ENCODE data around the gene PHACTR4.
"Not testable (repeated sequence)": the region's sequence is repeated elsewhere in the genome, so short reads cannot be mapped to it uniquely, and the experiment has no call there.

Gene PHACTR4

GRCh38 chr1:28428012-28428411 is 58.5 kb downstream of the PHACTR4 start:
- CTCF ChIA-PET = interaction anchor here (1.1 kb wide), 1 partner anchor 449 kb away, joined by 3 read pairs; no protein-coding TSS in a partner anchor
- Mint-ChIP-seq H3K27ac (no peak overlapping the region), H3K9me3 (no peaks in the 10 kb centered on the region), H3K4me3 (no peak overlapping the region), H3K36me3 (peaks cover 3% of the 10 kb centered on the region), H3K4me1 (peaks cover 3% of the 10 kb centered on the region), H3K27me3 (no peaks in the 10 kb centered on the region)
- no peak for DNase-seq

DNA sequence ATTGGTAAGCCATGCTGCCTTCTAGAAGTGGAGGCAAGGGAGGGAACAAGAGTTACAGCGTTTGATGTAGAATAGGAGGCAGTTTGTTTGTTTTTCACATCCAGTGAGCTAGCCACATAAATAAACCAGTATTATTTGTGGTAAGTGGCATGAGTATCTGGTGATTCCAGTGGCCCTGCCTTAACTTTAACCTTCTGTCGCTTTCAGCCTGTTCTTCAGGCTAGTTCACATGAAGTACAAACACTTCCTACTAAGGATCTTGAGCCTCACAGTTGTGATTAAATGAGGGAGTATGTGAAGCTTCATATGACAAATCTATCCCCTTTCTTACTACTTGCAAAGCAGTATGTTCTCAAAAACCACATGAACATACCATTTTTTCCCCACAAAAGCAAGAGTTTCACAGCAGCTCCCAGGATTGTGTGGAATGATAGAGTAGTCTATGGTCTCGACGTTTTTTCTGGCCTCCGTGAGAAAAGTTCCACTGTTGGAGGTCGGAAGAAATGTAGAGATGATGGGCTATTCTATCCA is 59.5 kb downstream of the PHACTR4 start:
- no peak overlapping the region for H3K4me3 Mint-ChIP-seq
- no peak overlapping the region for H3K27ac Mint-ChIP-seq
- H3K9me3 Mint-ChIP-seq = no peaks in the 10 kb centered on the region
- DNase-seq = no peak
- CTCF ChIA-PET = interaction anchor here (0.6 to 1.1 kb wide), 2 partner anchors 19 to 448 kb away, joined by 3 read pairs; no protein-coding TSS in a partner anchor
- peaks cover 3% of the 10 kb centered on the region for H3K36me3 Mint-ChIP-seq
- peaks cover 3% of the 10 kb centered on the region for H3K4me1 Mint-ChIP-seq
- no peaks in the 10 kb centered on the region for H3K27me3 Mint-ChIP-seq

DNA sequence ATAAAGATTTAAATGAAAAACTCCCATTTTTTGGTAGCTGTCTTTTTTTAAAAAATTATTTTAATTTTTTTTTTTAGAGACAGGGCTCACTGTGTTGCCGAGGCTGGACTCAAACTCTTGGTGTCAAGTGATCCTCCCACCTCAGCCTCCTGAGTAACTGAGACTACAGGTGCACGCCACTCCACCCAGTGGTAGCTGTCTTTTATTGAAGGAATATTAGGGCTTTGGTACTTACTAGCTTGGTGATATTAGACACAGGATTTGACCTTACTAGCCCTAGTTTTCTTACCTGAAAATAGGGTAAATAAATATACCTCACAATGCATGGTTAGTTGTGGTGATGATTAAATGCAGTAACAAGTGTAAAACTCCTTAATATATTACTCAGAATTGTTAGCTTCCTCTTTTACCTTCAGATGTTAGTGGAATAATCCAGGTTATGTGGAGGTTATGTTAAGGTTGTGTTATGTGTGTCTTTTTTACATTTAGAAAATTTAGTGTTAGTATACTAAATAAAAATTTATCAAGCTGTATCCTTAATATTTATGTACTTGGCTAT is 66.8 kb downstream of the PHACTR4 start:
- no peak for DNase-seq
- peaks cover 20% of the 10 kb centered on the region for H3K4me1 Mint-ChIP-seq
- H3K27ac Mint-ChIP-seq = no peak overlapping the region
- no peaks in the 10 kb centered on the region for H3K9me3 Mint-ChIP-seq
- H3K4me3 Mint-ChIP-seq = no peak overlapping the region
- CTCF ChIA-PET = interaction anchor here (0.6 to 1.3 kb wide), 3 partner anchors 12 to 694 kb away, joined by 3 to 4 read pairs (median 3); no protein-coding TSS in a partner anchor
- H3K27me3 Mint-ChIP-seq = no peaks in the 10 kb centered on the region
- peaks cover 2% of the 10 kb centered on the region for H3K36me3 Mint-ChIP-seq

DNA sequence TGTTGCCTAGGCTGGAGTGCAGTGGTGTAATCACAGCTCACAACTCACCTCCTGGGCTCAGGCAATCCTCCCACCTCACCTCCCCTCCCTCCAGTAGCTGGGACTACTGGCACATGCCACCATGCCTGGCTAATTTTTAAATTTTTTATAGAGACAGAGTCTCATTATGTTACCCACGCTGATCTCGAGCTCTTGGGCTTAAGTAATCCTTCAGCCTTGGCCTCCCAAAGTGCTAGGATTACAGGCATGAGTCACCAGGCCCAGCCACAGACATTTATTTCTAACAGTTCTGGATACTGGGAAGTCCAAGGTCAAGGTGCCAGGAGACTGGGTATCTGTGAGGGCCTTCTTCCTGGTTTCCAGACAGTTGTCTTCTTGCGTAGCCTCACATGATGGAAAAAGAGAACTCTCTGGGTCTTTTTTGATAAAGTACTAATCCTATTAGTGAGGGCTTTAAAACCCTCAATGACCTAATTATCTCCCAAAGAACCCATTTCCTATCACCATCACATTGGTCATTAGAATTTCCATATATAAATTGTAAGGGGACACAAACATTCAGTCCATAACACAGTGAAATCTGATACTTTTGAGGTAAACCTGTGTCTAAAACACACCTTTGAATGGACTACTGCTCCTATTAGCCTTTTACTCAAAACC is 67.9 kb downstream of the PHACTR4 start:
- Mint-ChIP-seq H3K36me3 (peaks cover 2% of the 10 kb centered on the region), H3K27ac (no peak overlapping the region), H3K4me3 (no peak overlapping the region), H3K9me3 (no peaks in the 10 kb centered on the region), H3K4me1 (peaks cover 20% of the 10 kb centered on the region), H3K27me3 (no peaks in the 10 kb centered on the region)
- no peak for DNase-seq
- CTCF ChIA-PET = no interaction called here

GRCh38 chr1:28437924-28438699 is 68.6 kb downstream of the PHACTR4 start:
- H3K27ac Mint-ChIP-seq = no peak overlapping the region
- CTCF ChIA-PET = no interaction called here
- H3K27me3 Mint-ChIP-seq = no peaks in the 10 kb centered on the region
- DNase-seq = no peak
- no peak overlapping the region for H3K4me3 Mint-ChIP-seq
- peaks cover 2% of the 10 kb centered on the region for H3K36me3 Mint-ChIP-seq
- H3K9me3 Mint-ChIP-seq = no peaks in the 10 kb centered on the region
- H3K4me1 Mint-ChIP-seq = peaks cover 20% of the 10 kb centered on the region

DNA sequence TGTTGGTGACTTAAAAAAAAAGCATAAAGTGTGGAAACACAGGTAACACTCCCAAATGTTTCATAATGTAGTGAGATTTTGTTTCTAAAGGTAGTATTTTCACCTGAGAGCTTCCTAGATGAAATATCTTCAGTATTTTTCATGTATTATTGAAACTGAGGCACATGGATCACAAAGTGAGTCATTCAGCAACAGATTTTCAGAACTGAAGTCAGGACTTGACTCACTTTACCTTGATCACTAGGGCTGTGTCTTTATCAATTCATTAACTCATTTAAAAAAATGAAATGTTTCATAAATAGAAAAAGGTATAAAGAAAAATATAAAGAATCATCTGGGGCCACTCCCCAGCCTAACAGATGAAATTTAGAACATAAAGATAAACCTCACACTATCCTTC is 69.8 kb downstream of the PHACTR4 start:
- no peaks in the 10 kb centered on the region for H3K9me3 Mint-ChIP-seq
- peaks cover 20% of the 10 kb centered on the region for H3K4me1 Mint-ChIP-seq
- no peaks in the 10 kb centered on the region for H3K27me3 Mint-ChIP-seq
- H3K27ac Mint-ChIP-seq = no peak overlapping the region
- CTCF ChIA-PET = no interaction called here
- no peak for DNase-seq
- H3K36me3 Mint-ChIP-seq = peaks cover 2% of the 10 kb centered on the region
- H3K4me3 Mint-ChIP-seq = no peak overlapping the region

DNA sequence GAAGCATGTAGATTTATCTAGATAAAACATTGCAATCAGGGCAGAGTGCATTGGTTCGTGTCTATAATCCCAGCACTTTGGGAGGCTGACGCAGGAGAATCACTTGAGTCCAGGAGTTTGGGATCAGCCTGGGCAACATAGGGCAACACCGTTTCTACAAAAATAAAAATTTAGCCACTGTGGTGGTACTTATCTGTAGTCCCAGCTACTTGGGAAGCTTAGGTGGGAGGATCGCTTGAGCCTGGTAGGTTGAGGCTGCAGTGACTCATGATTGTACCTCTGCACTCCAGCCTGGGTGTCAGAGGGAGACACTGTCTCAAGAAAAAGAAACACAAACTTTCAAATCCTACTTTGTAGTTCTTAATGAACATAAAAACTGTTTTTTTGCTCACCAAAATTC is 72.1 kb downstream of the PHACTR4 start:
- Mint-ChIP-seq H3K4me3 (no peak overlapping the region), H3K9me3 (no peaks in the 10 kb centered on the region), H3K4me1 (peaks cover 20% of the 10 kb centered on the region), H3K27ac (no peak overlapping the region), H3K27me3 (no peaks in the 10 kb centered on the region), H3K36me3 (peaks cover 2% of the 10 kb centered on the region)
- CTCF ChIA-PET = no interaction called here
- no peak for DNase-seq

- no peaks in the 10 kb centered on the region for H3K27me3 Mint-ChIP-seq
- H3K4me3 Mint-ChIP-seq = no peak overlapping the region
- H3K4me1 Mint-ChIP-seq = peaks cover 15% of the 10 kb centered on the region
- H3K27ac Mint-ChIP-seq = no peak overlapping the region
- H3K36me3 Mint-ChIP-seq = no peaks in the 10 kb centered on the region
- DNase-seq = no peak
- CTCF ChIA-PET = no interaction called here
- no peaks in the 10 kb centered on the region for H3K9me3 Mint-ChIP-seq
Measured at GRCh38 chr1:28443550-28443949, 74.0 kb downstream of the PHACTR4 start.

DNA sequence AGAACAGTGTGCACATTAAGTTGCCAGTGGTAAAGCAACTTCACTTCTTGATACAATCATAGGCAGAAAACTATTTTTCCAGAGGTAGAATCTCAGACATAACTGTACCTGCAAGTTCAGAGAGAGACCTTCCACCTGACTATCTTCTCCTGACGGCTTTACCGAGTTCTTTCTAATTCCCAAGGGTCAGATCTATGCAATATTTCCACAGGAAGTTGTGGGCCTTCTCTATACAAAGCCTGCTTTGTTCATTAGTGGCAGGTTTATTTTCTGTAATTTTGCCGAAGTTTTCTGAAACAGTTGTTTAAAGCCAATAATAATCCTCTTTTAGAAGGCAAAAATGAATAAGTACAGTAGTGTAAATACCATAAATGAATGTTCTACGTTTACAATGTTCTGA is 78.1 kb downstream of the PHACTR4 start:
- Mint-ChIP-seq H3K36me3 (peaks cover 2% of the 10 kb centered on the region), H3K4me3 (no peak overlapping the region), H3K27me3 (no peaks in the 10 kb centered on the region), H3K27ac (no peak overlapping the region), H3K9me3 (no peaks in the 10 kb centered on the region), H3K4me1 (peaks cover 33% of the 10 kb centered on the region)
- DNase-seq = no peak
- CTCF ChIA-PET = no interaction called here

- peaks cover 33% of the 10 kb centered on the region for H3K4me1 Mint-ChIP-seq
- H3K4me3 Mint-ChIP-seq, CTCF ChIA-PET, H3K27ac Mint-ChIP-seq, H3K27me3 Mint-ChIP-seq, DNase-seq, H3K36me3 Mint-ChIP-seq, H3K9me3 Mint-ChIP-seq: not testable (repeated sequence)
Measured at GRCh38 chr1:28448094-28448611, 78.6 kb downstream of the PHACTR4 start.

DNA sequence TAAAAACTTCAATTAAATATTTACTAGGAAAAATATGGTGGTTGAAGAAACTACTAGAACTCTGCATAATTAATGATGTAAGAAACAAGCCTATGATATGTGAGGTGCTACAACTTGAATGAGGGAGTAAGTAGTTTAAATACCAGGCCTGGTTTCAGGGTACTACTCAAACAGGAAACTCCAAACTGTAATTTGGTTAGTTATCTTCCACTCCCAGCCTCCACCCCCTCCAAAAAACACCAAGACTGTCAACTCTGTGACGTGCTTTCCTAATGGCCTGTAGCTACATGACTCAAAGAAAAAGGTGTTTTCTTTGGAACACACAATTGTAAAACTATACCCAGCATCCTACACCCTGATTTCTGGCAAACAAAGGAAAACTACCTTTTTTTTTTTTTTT is 80.4 kb downstream of the PHACTR4 start:
- Mint-ChIP-seq H3K36me3 (peaks cover 2% of the 10 kb centered on the region), H3K9me3 (no peaks in the 10 kb centered on the region), H3K27me3 (no peaks in the 10 kb centered on the region), H3K4me1 (peaks cover 33% of the 10 kb centered on the region), H3K27ac (peak overlapping the region; percentile 91), H3K4me3 (no peak overlapping the region)
- DNase-seq = peak; percentile 71
- CTCF ChIA-PET = interaction anchor here (0.6 kb wide), 1 partner anchor 941 kb away, joined by 4 read pairs; no protein-coding TSS in a partner anchor

DNA sequence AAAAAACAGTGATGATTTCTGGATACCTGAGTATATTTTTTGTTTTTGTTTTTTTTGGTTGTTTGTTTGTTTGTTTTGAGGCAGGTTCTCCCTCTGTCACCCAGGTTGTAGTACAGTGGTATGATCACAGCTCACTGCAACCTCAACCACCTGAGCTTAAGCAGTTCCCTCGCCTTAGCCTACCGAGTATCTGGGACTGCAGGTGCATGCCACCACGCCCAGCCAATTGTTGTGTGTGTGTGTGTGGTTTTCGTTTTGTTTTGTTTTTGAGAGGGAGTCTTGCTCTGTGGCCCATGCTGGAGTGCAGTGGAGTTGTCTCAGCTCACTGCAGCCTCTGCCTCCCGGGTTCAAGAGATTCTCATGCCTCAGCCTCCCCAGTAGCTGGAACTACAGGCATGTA is 81.0 kb downstream of the PHACTR4 start:
- peak; percentile 56 for DNase-seq
- Mint-ChIP-seq H3K27me3 (no peaks in the 10 kb centered on the region), H3K9me3 (no peaks in the 10 kb centered on the region), H3K36me3 (peaks cover 4% of the 10 kb centered on the region), H3K4me3 (no peak overlapping the region), H3K27ac (peak overlapping the region; percentile 91), H3K4me1 (peaks cover 37% of the 10 kb centered on the region)
- CTCF ChIA-PET = interaction anchor here (1.4 kb wide), 1 partner anchor 58 kb away, joined by 3 read pairs; no protein-coding TSS in a partner anchor

DNA sequence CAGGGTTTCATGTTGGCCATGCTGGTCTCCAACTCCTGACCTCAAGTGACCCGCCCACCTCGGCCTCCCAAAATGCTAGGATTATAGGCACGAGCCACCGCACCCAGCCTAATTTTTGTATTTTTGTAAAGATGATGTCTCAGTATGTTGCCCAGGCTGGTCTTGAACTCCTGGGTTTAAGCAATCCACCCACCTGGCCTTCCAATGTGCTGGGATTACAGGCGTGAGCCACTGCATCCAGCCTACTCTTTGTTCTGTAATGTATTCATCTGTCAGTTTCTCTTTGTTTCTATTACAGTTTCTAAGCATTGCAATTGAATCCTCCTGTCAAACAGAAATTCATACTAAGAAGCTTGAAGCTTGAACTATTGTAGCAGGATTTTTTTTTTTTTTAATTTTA is 81.5 kb downstream of the PHACTR4 start:
- peaks cover 7% of the 10 kb centered on the region for H3K36me3 Mint-ChIP-seq
- H3K4me1 Mint-ChIP-seq = peaks cover 41% of the 10 kb centered on the region
- H3K4me3 Mint-ChIP-seq = no peak overlapping the region
- DNase-seq = peak; percentile 19
- no peaks in the 10 kb centered on the region for H3K27me3 Mint-ChIP-seq
- H3K9me3 Mint-ChIP-seq = no peaks in the 10 kb centered on the region
- peak overlapping the region; percentile 62 for H3K27ac Mint-ChIP-seq
- CTCF ChIA-PET = interaction anchor here (1.4 kb wide), 1 partner anchor 57 kb away, joined by 3 read pairs; no protein-coding TSS in a partner anchor

DNA sequence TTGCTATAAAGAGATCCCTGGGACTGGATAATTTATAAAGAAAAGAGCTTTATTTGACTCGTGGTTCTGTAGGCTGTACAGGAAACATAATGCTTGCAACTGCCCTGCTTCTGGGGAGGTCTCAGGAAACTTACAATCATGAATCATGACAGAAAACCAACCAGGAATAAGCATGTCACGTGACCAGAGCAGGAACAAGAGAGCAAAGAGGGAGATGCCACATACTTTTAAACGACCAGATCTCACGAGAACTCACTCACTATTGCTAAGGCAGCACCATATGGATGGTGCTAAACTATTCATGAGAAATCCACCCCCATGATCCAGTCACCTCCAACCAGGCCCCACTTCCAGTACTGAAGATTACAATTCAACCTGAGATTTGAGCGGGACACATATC is 86.5 kb downstream of the PHACTR4 start:
- peak; percentile 26 for DNase-seq
- Mint-ChIP-seq H3K36me3 (peaks cover 12% of the 10 kb centered on the region), H3K27ac (peak overlapping the region; percentile 57), H3K9me3 (no peaks in the 10 kb centered on the region), H3K4me3 (no peak overlapping the region), H3K27me3 (no peaks in the 10 kb centered on the region), H3K4me1 (peaks cover 20% of the 10 kb centered on the region)
- CTCF ChIA-PET = interaction anchor here (1.1 kb wide), 1 partner anchor 20 kb away, joined by 4 read pairs; no protein-coding TSS in a partner anchor
